PFSK-1 (cell line): ENCODE data around the gene FXN.

Source experiments
- FOXP2 ChIP-seq: optimal IDR thresholded peaks from 2 replicates; pipeline ENCODE3; 2011; ENCODE audit warnings: borderline replicate concordance, control low read depth, inconsistent platforms; ENCODE audit not compliant: insufficient read depth; ENCODE audit errors: extremely low read length, extremely low read depth
- POLR2AphosphoS5 ChIP-seq: IDR thresholded peaks from 2 replicates; pipeline ENCODE4 v1.6.1; 2012; ENCODE audit warnings: low read depth, mild to moderate bottlenecking, control low read depth, low read length, moderate library complexity
- REST ChIP-seq, 2 experiments: IDR thresholded peaks; 2 replicates each; pipeline versions ENCODE4 v1.6.1 to v1.8.0; 2011 to 2012; ENCODE audit warnings: low read depth in 2 of 2, low read length in 2 of 2, control low read depth in 1 of 2, inconsistent platforms in 1 of 2, mild to moderate bottlenecking in 1 of 2, moderate library complexity in 1 of 2; ENCODE audit not compliant: insufficient read depth in 1 of 2
- SIN3A ChIP-seq: IDR thresholded peaks from 2 replicates; pipeline ENCODE4 v1.6.1; 2012; ENCODE audit warnings: mild to moderate bottlenecking, low read length, moderate library complexity, borderline replicate concordance; ENCODE audit not compliant: insufficient read depth

GRCh38 chr9:69060766-69061165 lies 25.2 kb downstream of the FXN start:
- TF ChIP-seq POLR2AphosphoS5, result no peak
- TF ChIP-seq SIN3A, result no peak
- TF ChIP-seq REST (IDR thresholded peaks at IDR 0.05; ENCODE audit: insufficient read depth in 1 of 2, low read depth in 2 of 2, low read length in 2 of 2), result no peak
- TF ChIP-seq FOXP2, result no peak
